ENCODE measurements around the gene SHC2. TPM values are rescaled to one million over a fixed set of nuclear protein-coding genes. Genes with fewer than 3 reads are reported as not detected.

Gene SHC2
- total and polyA plus RNA-seq, 8 donors: 13.8 to 169 (median 36.6) TPM

- H3K4me1 ChIP-seq: peaks cover 8 to 34% (median 23%) of the 10 kb centered on the region in 4 donors
- intact Hi-C loops (cut with DNase I; ENCODE audit: low total_unique reads): no loop called here
- DNase-seq: peak in 1 of 2 donors; percentile 16
Measured at GRCh38 chr19:496986-497385, 36.2 kb upstream of the SHC2 start.

DNA sequence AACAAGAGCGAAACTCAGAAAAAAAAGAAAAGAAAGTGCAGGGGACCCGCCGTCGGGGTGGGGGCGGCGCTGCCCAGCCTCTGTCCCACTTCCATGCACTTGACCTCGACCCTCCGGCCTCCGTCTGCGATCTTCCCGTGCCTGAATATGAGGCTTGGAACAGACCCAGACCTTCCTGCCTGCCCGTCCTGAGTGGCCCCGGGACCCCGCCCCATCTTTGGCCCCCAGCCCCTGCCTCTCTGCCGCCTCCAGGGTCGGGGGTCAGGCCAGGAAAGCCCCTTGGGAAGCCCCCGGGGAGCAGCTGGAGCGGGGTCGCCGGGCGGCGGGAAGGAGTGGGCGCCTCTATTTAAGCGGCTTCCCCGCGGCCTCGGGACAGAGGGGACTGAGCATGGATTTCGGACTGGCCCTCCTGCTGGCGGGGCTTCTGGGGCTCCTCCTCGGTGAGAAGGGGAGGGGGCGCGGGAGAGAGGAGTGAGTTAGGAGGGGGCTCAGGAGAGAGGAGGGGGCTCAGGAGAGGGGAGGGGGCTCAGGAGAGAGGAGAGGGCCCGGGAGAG lies 35.4 kb upstream of the SHC2 start, which contains the start of gene MADCAM1:
Gene MADCAM1, plus strand, starts transcription at position 375 of the 554 bp plus-strand sequence. Its CDS starts 14 bp downstream, at position 389.
- Histone ChIP-seq H3K9me3 (no peaks in the 10 kb centered on the region), H3K27ac (peak within 1 kb of the TSS in 1 of 5 donors; percentile 4), H3K36me3 (no peaks in the 10 kb centered on the region), H3K4me1 (peaks cover 8 to 34% (median 23%) of the 10 kb centered on the region in 4 donors), H3K27me3 (peaks cover 20 to 67% (median 41%) of the 10 kb centered on the region in 3 donors), H3K4me3 (peak within 1 kb of the TSS in 3 of 4 donors; percentile 11 to 44 (median 24))
- 5 to 19% (median 9%) methylated on average over 8 to 33 of the region's 33 CpGs for WGBS, 5 donors
- peak in 1 of 2 donors; percentile 39 for DNase-seq
- TF ChIP-seq, protein P1, sequence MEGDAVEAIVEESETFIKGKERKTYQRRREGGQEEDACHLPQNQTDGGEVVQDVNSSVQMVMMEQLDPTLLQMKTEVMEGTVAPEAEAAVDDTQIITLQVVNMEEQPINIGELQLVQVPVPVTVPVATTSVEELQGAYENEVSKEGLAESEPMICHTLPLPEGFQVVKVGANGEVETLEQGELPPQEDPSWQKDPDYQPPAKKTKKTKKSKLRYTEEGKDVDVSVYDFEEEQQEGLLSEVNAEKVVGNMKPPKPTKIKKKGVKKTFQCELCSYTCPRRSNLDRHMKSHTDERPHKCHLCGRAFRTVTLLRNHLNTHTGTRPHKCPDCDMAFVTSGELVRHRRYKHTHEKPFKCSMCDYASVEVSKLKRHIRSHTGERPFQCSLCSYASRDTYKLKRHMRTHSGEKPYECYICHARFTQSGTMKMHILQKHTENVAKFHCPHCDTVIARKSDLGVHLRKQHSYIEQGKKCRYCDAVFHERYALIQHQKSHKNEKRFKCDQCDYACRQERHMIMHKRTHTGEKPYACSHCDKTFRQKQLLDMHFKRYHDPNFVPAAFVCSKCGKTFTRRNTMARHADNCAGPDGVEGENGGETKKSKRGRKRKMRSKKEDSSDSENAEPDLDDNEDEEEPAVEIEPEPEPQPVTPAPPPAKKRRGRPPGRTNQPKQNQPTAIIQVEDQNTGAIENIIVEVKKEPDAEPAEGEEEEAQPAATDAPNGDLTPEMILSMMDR (IDR thresholded peaks at IDR 0.05): no peak
- TF ChIP-seq POLR2AphosphoS5 (IDR thresholded peaks at IDR 0.05) (no peak), EP300 (IDR thresholded peaks at IDR 0.05) (no peak)
- intact Hi-C loops (cut with DNase I; ENCODE audit: low total_unique reads): no loop called here

More at GRCh38 chr19:496986-497385, 36.2 kb upstream of the SHC2 start:
- Histone ChIP-seq H3K27ac (no peak overlapping the region), H3K36me3 (no peaks in the 10 kb centered on the region), H3K27me3 (peaks cover 20 to 67% (median 41%) of the 10 kb centered on the region in 3 donors), H3K9me3 (no peaks in the 10 kb centered on the region), H3K4me3 (no peak overlapping the region)
- TF ChIP-seq POLR2AphosphoS5 (IDR thresholded peaks at IDR 0.05): no peak
- TF ChIP-seq, protein P1 (IDR thresholded peaks at IDR 0.05): no peak
- no peak for TF ChIP-seq EP300 (IDR thresholded peaks at IDR 0.05)
- no peak for TF ChIP-seq POLR2A (IDR thresholded peaks at IDR 0.05)
- 0 to 17% (median 3%) methylated on average over 3 to 17 of the region's 18 CpGs for WGBS, 5 donors

GRCh38 chr19:495402-496111 lies 34.7 kb upstream of the SHC2 start:
- intact Hi-C loops (cut with DNase I; ENCODE audit: low total_unique reads): no loop called here
- peak in 1 of 2 donors; percentile 71 for DNase-seq
- Histone ChIP-seq H3K9me3 (no peaks in the 10 kb centered on the region), H3K27ac (peak overlapping the region in 1 of 5 donors; percentile 4), H3K4me1 (peaks cover 8 to 34% (median 23%) of the 10 kb centered on the region in 4 donors), H3K27me3 (peaks cover 20 to 67% (median 41%) of the 10 kb centered on the region in 3 donors), H3K36me3 (no peaks in the 10 kb centered on the region), H3K4me3 (no peak overlapping the region)
- WGBS, 5 donors: 14 to 25% (median 18%) methylated on average over 26 to 32 of the region's 32 CpGs
- TF ChIP-seq POLR2AphosphoS5 (IDR thresholded peaks at IDR 0.05): no peak
- TF ChIP-seq, protein P1 (IDR thresholded peaks at IDR 0.05): peak in 4 of 7 experiments; percentile 17 to 71 (median 58)

DNA sequence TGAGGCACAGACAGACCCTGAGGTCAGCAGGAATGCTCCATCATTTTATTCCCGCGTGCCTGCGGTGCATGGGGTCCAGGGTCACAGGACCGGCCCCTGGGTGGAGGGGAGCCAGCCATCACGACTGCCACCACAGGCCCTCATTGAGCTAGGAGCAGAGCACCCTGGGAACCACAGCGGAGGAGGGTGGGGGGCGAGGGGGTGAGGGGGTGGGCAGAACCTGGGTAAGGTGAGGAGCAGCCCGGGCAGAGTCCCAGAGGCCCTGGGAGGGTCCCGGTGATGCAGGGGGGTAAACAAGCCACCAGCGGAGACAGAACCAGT lies 34.2 kb upstream of the SHC2 start:
- Histone ChIP-seq H3K27me3 (peaks cover 20 to 62% (median 41%) of the 10 kb centered on the region in 3 donors), H3K4me1 (peaks cover 8 to 36% (median 24%) of the 10 kb centered on the region in 4 donors), H3K9me3 (no peaks in the 10 kb centered on the region), H3K4me3 (no peak overlapping the region), H3K27ac (no peak overlapping the region), H3K36me3 (no peaks in the 10 kb centered on the region)
- no peak for DNase-seq
- WGBS, 5 donors: 40 to 73% (median 47%) methylated on average over 6 to 10 of the region's 10 CpGs
- intact Hi-C loops (cut with DNase I; ENCODE audit: low total_unique reads): no loop called here
- TF ChIP-seq EP300 (IDR thresholded peaks at IDR 0.05) (no peak), POLR2A (IDR thresholded peaks at IDR 0.05) (no peak), POLR2AphosphoS5 (IDR thresholded peaks at IDR 0.05) (no peak)
- TF ChIP-seq, protein P1 (IDR thresholded peaks at IDR 0.05): no peak

All from stomach (tissue), 9 donors.